GM19397 (cell line): Measurements from ENCODE around the gene FCHSD2.
"Not testable (repeated sequence)": the region's sequence is repeated elsewhere in the genome, so short reads cannot be mapped to it uniquely, and the experiment has no call there.

Source experiments
- ATAC-seq: cut with Tn5 transposase; IDR thresholded peaks from one replicate; pipeline ENCODE4 v1.9.1; 2021; ENCODE audit warnings: mild to moderate bottlenecking, moderate library complexity; ENCODE audit not compliant: unreplicated experiment

FCHSD2 gene

DNA sequence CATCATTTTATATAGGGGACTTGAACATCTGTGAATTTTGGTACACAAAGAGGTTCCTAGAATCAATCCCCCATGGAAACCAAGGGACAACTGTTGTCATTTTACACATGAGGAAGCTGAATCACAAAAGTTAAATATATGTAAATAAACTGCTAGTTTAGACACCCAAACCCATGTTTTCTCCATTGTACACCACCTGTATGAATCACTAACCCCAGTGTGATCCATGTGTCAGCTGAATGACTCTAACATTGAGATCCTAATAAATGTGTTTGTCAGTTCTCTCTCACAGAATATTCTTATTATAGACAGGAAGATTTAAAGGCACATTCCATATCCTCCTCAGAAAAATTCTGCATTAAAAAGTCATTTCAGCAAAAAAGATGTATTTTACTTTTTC is 244.6 kb downstream of the FCHSD2 start:
- ATAC-seq = no peak

DNA sequence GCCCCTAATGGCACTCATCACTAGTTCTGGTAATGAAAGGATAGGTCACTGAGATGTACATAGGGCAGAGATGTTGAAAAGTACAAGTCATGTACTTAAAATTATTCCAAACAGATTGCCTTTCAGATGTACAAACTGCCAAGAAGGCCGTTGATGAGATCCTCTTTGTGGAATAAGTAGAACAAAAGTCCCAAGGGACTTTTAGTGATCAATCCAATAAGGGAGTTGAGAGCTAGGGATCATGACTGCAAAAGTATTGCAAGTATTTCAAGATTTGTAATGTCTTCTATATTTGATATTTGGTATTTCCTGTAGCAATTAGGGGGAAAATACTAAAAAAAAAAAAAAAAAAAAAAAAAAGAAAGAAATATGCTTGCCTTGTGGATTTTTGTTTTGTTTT is 245.7 kb downstream of the FCHSD2 start:
- ATAC-seq = no peak

DNA sequence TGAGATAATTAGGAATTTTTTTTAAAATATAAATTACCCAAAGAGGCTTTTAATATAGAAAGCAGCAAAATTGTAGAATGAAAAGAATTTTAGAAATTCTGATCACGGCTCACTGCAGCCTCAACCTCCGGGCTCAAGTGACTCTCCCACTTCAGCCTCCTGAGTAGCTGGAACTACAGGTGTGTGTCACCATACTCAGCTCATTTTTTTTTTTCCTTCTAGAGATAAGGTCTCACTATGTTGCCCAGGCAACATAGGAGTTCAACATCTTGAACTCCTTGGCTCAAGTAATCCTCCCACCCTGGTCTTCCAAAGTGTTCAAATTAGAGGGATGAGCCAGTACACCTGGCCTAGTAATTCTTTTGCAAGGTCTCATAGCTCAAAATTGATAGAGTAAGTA is 251.2 kb downstream of the FCHSD2 start:
- ATAC-seq = no peak

DNA sequence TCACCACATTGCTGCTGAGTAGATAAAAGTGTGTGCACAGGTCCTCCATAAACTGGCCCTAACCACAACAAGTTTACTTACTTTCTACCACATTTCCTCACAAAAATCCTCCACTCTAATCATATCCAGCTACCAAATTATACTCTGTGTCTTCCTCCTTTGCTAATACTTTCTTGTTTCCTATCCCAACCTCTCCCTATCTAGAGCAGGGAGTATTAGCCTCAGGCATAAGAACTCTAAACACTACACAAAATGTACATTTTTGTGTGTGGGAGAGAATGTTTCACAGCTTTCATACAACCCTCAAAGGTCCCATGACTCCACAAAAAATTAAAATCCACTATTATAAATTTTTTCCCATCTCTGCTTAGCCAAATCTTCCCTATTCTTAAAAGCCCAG is 255.5 kb downstream of the FCHSD2 start:
- ATAC-seq = no peak

DNA sequence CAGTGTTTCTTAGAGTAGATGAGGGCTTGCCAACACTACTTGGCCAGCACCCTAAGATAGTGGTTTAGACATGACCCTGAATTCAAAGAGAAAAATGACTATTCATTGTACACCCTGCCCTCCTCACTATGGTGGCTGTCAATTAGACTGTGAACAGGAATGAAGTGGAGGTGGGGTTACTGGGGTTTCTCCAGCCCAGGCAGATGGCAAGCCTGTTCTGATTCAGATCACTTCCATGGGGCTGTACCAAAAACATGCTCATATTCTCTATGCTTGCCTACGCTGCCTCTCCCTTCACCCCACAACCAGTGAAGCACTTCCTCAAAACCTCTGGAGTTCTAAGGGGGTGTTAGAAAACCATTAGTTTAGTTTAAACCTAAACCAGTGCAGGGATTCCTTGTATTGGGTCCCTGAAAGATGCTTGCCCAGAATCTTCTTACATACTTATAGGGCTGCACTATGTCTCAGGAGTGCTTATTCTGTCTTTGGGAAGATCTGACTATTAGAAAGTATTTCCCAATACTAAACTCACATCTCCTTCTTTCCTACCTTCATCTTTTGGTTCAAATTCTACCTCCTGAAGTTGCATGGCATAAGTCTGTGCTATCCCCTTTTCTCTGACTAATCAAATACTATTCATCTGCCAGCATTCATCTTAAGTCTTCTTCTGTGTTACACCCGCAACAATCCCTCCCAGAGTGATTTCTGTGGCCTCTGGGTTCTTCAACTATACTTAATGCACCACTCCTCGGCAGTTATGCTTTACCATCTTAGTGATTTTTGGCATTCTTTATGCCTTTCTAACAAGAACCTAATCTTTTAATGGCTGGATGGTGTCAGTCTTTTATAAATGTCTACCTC is 256.1 kb downstream of the FCHSD2 start:
- ATAC-seq = no peak

DNA sequence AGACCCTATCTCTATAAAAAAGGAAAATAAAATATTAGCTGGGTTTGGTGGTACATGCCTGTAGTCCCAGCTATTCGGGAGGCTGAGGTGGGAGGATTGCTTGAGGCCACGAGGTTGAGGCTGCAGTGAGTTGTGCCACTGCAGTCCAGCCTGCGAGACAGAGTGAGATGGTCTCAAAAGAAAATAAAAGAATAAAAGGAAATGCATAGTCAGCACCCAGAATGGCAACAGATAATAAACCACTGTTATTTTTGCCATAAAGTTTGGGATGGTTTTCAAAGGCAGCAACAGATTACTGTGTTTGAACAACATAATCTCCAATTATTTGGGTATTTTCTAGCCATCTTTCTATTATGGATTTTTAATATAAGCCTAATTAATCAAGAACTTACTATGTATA is 266.0 kb downstream of the FCHSD2 start:
- ATAC-seq = no peak

DNA sequence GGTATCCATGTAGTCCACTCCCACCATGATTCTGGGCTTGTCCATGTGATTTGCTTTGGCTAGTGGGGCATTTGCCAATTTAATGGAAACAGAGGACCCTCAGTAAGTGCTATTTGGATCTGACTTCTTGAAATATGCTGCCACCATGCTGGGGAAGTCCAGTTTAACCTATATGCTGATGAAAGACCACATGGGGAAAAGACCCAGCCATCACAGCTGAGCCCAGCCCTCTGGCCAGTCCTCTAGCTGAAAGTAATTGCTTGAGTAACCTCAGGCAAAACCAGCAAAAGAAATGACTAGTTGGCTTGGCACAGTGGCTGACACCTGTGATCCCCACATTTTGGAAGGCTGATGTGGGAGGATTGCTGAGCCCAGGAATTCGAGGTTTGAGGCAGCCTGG is 266.4 kb downstream of the FCHSD2 start:
- no peak for ATAC-seq

DNA sequence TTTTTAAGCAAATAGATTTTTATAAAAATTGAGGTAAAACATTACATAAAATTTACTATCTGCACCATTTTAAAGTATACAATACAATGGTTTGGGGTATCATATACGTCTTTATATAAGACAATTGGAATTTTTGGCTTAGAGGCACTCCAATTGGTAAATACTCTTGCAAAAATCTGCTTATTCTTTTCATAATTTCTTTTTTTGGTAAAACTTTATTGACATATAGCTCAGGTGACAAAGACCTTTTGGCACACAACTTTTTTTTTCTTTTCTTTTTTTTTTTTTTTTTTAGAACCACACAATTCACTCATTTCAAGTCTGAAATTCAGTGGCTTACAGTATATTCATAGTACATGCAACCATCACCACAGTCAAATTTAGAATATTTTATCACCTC is 270.1 kb downstream of the FCHSD2 start:
- ATAC-seq = no peak

DNA sequence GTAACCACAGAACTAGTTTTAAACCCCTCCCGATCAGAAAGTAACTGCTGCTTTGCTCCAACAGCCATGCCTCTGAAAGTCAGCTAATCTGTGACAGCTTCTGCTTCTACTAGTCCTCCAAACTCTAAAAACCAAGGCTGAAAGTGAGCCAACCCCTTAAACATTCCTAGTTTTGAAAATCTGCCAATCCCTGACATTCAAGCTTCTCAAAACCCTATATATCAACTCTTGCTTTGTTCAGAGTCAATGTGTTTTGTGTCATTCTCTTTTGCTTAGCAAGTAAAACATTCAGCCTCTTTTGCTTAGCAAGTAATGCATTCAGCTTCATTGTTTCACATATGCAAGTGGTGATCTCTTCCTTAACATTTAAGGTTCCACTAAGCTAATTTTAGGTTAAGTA is 271.0 kb downstream of the FCHSD2 start:
- no peak for ATAC-seq

DNA sequence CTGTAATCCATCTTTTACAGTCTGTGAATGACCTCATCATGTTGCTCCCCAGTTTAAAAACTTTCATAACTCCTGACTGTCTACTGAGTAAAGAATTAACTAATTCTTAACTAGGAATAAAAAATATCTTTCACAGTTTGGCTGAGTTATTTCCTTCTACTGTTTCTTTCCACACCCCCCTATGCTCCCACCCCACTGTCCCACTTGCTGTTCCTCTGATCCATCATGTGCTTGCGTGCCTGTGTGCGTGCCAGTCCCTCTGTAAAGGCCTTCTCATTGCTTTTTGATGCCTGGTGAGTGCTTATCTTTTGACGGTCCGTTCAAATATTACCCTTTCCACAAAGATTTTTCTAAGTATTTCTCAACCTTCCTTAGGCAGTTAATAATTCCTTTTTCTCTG is 272.3 kb downstream of the FCHSD2 start:
- no peak for ATAC-seq

DNA sequence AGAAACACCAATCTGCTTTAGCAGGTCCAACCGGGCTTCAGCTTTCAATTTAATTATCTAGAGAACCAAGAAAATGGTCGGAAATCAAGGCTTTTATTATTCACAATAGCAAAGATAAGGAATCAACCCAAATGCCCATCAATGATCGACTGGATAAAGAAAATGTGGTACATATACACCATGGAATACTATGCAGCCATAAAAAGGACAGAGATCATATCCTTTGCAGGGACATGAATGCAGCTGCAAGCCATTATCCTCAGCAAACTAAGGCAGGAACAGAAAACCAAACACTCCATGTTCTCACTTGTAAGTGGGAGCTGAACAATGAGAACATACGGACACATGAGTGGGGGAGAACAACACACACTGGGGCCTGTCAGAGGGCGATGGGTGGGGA is 274.1 kb downstream of the FCHSD2 start:
- no peak for ATAC-seq

DNA sequence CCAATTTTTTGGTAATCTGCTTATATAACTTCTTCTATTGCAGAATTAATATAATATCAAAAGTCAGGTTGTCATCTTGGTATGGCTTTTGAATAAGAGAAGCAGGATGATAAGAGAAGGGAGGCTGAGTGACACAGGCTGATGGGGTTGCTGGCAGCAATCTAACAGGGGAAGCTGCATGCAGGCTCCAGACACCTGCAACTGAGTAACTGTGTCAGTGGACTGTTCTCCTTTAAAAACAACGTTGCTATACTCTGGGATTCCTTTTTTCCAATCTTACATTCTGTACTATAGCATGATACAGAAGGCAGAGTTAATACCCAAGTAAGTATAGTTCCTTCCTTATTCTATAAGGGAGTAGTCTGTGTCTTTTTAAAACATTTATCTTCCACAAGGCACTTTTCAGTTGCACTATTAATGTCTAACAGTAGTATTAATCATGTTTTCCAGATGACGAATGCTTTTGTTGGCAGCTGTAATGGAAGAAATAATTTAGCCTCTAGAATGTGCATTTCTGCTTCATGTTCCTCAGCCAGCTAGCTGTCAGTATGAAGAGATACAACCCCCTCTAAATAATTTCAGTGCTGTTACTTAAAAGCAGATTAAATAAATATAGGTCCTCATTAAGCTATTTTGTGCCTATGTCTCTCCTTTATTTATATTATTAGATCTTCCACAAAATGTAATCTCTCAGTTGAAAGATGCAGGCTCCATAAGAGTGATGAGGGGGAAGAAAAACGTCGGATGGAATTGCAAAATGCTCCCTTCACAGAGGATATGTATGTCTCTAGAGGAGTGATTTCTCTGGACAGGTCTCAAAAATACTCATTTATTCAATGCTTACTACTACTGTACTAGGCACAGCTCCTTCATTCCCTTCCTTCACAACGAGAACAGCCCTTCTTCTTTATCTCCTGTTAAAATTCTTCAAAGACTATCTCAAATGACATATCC is 277.1 kb downstream of the FCHSD2 start:
- ATAC-seq = no peak

DNA sequence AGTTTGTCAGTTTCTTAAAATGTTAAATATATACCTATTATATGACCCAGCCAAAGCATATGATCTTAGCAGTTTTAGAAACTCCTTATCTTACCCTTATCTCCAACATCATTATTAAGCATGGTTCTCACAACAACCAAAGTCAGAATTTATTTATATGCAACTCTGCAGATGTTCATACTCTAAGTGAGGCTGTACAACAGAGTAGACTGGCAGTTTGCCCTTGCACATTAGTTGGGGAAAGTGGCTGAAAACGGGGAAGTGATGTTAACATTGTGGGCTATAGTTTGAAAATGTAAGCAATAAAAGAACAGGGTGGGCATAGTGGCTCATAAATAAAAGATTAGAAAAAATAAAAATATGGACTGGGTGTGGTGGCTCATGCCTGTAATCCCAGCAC is 278.2 kb downstream of the FCHSD2 start:
- ATAC-seq = no peak

DNA sequence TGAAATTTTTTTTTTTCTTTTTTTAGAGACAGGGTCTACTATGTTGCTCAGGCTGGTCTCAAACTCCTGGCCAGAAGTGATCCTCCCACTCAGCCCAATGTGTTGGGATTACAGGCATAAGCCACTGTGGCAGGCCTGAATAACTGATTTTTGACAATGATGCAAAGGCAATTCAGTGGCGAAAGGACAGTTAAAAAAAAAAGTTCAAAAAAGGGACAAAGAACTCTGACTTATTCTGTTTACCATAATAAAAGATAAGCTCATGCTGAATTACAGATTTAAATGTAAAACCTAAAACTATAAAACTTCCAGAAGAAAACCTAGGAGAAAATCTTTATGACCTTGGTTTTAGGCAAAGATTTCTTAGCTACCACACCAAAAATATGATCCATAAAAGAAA is 279.0 kb downstream of the FCHSD2 start:
- no peak for ATAC-seq

DNA sequence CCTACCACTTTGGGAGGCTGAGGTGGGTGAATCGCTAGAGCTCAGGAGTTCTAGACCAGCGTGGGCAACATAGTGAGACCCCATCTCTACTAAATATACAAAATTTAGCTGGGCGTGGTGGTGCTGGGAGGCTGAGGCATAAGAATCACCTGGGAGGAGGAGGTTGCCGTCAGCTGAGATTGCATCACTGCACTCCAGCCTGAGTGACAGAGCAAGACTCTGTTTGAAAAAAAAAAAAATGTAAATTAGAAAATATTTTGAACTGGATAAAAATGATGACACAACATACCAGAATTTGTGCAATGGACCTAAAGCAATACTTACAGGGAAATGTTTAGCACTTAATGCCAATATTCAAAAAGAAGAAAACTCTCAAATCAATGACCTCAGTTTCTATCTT is 281.5 kb downstream of the FCHSD2 start:
- ATAC-seq = no peak

DNA sequence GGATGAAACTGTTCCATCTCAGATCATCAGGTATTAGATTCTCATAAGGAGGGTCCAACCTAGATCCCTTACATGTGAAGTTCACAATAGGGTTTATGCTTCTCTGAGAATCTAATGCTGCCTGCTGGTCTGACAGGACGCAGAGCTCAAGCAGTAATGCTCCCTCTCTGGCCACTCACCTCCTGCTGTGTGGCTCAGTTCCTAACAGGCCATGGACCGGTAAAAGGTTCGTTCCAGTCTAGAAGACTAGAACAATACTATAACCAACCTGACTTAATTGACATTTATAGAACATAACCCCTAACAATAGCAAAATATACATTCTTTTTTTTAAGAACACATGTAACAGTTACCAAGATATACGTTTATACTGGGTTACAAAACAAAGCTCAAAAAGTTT is 282.1 kb downstream of the FCHSD2 start:
- no peak for ATAC-seq

DNA sequence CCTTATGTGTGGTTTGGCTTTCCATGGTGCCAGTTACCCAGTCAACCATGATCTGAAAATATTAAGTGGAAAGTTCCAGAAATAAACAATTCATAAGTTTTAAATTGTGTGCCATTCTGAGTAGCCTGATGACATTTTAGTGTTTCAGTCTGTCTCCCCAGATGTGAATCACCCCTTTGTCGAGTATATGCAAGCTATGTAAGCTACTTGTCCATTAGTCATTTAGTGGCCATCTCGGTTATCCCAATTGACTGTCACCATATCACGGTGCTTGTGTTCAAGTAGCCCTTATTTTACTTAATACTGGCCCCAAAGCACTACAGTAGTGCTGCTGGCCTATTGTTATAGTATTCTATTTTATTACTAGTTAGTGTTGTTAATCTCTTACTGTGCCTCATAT is 283.0 kb downstream of the FCHSD2 start:
- ATAC-seq = no peak

DNA sequence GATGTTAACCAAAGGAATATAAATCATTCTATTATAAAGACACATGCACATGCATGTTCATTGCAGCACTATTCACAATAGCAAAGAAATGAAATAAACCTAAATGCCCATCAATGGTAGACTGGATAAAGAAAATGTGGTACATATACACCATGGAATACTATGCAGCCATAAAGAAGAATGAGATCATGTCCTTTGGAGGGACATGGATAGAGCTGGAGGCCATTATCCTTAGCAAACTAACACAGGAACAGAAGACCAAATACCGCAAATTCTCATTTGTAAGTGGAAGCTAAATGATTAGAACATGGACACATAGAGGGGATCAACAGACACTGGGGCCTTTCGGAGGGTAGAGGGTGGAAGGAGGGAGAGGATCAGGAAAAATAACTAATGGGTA is 283.9 kb downstream of the FCHSD2 start:
- ATAC-seq = not testable (repeated sequence)

DNA sequence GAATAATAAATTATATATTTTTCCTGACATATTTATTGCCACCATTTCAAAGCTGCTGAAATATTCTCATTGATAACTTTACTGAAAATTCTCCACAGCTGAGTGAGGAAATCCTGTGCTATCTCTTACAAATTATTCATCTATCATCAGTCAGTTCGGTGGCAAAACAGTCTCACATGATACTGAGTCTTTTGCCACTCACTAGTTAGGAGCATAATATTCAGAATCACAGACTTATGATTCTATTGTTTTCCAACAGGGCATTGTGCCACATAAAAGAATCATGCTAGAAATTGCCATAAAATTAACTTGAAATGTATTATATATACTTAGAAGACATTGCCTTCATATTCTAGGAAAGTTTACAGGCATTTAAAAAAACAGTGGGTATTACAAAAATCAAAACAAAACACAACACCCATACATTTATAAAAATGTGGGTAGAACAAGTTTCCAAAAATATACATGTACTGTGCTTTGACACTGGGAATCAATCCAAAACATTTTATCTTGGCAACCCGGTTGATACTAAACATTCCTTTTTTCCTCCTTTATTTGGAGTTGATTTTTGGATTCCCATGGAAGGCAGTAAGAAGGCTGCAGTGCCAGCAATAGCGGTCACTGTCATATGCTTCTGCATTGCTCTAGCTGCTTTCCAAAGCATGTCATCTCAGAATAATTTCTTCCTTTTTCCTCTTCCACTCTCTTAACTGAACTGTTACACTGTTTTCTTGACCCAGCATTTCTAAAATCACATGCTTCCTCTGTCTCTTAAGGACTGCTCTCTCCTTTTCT is 285.4 kb downstream of the FCHSD2 start:
- ATAC-seq = no peak

DNA sequence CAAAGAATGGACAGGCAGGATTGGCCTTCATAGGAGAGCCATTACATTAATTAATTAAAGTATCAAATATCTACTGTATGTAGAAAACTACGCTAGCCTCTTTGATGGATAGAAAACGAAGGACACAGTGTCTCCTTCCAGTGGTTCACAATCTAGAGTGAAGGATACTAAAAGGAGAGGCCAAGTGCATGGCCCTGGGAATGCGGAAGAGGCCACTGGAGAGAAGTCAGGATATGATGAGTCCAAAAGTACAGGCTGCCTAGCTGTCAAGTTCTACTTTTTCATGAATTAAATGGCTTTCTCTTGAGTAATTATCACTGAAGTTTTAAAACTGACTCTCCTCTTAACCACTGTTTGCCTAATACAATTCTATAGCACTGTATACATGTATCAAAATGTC is 286.1 kb downstream of the FCHSD2 start:
- no peak for ATAC-seq

DNA sequence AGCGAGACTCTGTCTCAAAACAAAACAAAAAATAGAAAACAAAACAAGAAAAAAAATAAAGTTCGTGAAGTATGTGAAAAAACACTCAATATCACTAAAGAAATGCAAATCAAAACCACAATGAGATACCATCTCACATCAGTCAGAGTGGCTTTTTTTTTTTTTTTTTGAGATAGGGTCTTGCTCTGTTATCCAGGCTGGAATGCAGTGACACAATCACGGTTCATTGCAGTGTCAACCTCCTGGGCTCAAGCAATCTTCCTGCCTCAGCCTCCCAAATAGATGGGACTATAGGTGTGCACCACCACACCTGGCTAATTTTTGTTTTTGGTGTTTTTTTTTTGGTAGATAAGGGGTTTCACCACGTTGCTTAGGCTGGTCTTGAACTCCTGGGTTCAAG is 290.4 kb downstream of the FCHSD2 start:
- no peak for ATAC-seq
